ENCODE data around the gene TNRC18.

TNRC18 gene

GRCh38 chr7:5421714-5422395, 1.8 kb downstream of the TNRC18 start:
- peak overlapping the region; percentile 0; the same call in 1 of the 2 replicates for H3K4me3 ChIP-seq (ENCODE audit: low read depth, low read length)
- no peak for DNase-seq (ENCODE audit: low read depth)
- TF ChIP-seq, protein P1, sequence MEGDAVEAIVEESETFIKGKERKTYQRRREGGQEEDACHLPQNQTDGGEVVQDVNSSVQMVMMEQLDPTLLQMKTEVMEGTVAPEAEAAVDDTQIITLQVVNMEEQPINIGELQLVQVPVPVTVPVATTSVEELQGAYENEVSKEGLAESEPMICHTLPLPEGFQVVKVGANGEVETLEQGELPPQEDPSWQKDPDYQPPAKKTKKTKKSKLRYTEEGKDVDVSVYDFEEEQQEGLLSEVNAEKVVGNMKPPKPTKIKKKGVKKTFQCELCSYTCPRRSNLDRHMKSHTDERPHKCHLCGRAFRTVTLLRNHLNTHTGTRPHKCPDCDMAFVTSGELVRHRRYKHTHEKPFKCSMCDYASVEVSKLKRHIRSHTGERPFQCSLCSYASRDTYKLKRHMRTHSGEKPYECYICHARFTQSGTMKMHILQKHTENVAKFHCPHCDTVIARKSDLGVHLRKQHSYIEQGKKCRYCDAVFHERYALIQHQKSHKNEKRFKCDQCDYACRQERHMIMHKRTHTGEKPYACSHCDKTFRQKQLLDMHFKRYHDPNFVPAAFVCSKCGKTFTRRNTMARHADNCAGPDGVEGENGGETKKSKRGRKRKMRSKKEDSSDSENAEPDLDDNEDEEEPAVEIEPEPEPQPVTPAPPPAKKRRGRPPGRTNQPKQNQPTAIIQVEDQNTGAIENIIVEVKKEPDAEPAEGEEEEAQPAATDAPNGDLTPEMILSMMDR (IDR thresholded peaks at IDR 0.05; ENCODE audit: low read depth, low read length, missing control alignments), result no peak

DNA sequence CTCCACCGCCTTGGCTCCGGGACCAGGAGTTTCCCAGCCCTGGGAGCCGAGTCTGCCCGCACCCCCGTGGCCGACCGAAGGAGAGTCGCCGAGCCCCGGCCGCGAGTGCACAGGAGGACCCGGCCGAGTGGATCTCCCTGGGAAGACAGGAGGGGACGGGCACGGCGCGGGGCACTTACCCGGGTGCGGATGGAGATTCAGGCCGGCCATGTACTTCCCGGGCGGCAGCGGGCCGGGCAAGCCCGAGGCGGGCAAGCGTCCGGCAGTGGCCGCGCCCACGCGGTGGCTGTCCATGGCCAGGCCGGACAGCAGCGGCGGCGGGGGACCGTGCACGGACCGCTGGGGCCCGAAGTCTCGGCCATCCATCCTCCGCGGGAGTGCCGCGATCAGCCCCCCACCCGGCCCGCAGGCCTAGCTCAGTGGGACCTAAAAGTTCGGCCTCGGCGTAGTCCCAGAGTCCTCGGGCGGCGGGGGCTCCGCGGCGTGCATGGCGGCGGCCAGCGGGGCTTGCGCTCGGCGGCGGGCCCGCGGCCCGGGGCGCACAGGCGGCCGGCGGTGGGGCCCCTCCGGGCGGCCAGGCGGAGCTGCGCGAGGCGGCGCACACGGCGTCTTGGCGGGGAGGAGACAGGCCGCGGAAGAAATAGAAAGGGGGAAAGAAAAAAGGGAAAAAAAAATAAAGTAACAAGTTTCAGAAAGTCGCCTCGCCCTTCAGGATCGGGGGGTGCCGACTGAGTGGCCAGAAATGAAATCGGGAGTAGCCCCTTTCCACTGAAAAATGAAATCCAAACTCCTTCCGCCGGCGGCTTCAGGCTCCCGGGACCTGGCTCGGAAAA, 2.5 kb downstream of the TNRC18 start:
- DNase-seq (ENCODE audit: low read depth), result no peak
- peak overlapping the region; percentile 35 for H3K4me3 ChIP-seq (ENCODE audit: low read depth, low read length)
- TF ChIP-seq, protein P1 (IDR thresholded peaks at IDR 0.05; ENCODE audit: low read depth, low read length, missing control alignments), result no peak

DNA sequence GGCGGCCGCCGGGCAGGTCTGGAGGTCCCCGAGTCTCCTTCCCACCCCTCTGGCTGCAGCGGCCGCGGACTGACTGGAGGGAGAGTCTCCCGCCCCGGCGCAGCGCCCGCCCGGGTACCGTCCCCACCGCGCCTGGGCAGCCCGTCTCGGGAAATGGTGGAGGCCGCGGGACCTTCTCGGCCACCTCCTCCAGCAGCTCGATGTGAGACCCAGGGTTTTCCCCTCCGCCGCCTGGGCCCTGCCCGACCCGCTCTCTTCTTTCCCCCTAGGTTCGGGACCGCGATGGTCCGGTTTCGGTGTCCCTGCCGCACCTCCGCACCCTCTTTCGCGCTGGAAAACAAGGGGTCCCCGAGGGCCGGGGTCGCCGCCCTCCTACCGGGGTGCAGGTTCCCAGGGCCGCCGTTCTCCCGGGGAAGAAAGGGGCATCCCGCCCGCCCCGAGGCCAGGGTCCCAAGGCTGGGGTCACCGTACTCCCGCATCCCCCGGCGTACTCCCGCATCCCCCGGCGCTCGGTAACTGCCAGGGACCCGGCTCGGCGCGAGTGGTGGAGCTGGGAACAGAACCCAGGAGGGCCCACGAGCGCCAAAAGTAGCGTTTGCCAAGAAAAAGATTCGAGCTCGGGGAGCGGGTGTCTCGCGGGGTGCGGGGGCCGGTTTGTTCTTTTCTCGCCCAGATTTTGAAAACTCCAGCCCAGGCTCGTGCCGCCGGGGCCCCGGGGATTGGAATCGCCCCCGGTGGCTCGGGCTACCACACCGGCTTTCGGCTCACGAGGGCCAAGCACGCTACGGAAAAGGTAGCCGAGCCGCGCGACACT, 3.4 kb downstream of the TNRC18 start:
- TF ChIP-seq, protein P1 (IDR thresholded peaks at IDR 0.05; ENCODE audit: low read depth, low read length, missing control alignments), result no peak
- peak overlapping the region; percentile 35 for H3K4me3 ChIP-seq (ENCODE audit: low read depth, low read length)
- DNase-seq (ENCODE audit: low read depth), result no peak

GRCh38 chr7:5419539-5420066, 4.0 kb downstream of the TNRC18 start:
- H3K4me3 ChIP-seq (ENCODE audit: low read depth, low read length), result no peak overlapping the region
- DNase-seq (ENCODE audit: low read depth), result no peak
- TF ChIP-seq, protein P1 (IDR thresholded peaks at IDR 0.05; ENCODE audit: low read depth, low read length, missing control alignments), result no peak

GRCh38 chr7:5418285-5418582, 5.4 kb downstream of the TNRC18 start:
- DNase-seq (ENCODE audit: low read depth), result no peak
- TF ChIP-seq, protein P1 (IDR thresholded peaks at IDR 0.05; ENCODE audit: low read depth, low read length, missing control alignments), result no peak
- H3K4me3 ChIP-seq (ENCODE audit: low read depth, low read length), result no peak overlapping the region

DNA sequence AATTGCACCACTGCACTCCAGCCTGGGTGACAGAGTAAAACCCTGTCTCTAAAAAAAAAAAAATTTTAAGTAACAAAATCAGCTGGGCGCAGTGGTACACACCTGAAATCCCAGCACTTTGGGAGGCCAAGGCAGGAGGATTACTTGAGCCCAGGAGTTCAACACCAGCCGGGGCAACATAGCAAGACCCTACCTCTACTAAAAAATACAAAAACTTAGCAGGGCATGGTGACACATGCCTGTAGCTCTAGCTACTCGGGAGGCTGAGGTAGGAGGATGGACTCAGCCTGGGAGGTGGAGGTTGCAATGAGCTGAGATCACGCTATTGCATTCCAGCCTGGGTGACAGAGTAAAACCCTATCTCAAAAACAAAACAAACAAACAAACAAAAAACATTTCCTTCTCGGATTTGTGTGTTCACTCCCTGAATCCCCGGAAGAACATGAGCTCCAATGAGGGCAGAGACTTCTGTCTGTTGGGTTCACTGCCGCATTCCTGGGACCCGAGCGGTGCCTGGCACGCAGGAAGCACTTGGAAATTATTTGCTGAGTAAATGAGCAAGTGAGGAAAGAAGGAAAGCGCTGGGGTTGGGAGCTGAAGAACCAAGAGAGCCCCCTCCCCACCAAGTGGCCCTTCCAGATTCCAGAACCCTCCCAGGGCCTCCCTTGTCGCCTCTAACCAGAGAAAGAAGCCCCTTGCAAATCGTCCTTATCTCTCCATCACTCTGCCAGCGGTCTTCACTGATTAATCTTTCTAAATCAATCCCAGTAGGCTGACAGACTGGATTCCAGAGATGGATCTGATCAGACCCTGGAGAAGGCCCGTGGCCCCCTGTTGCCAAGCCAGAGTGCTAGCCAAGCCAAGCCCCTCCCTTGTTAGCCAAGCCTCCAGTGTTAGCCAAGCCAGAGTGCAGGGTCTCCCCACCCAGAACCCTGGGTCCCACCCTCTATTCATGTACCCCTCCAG, 6.2 kb downstream of the TNRC18 start:
- no peak for DNase-seq (ENCODE audit: low read depth)
- TF ChIP-seq, protein P1 (IDR thresholded peaks at IDR 0.05; ENCODE audit: low read depth, low read length, missing control alignments), result no peak
- H3K4me3 ChIP-seq (ENCODE audit: low read depth, low read length), result no peak overlapping the region
